HG03354 (cell line): Measurements from ENCODE around the gene MR1.

Experiments
- ATAC-seq: cut with Tn5 transposase; IDR thresholded peaks from one replicate; pipeline ENCODE4 v1.9.1; 2021; ENCODE audit warnings: mild to moderate bottlenecking; ENCODE audit not compliant: unreplicated experiment, poor library complexity, severe bottlenecking

Gene MR1

DNA sequence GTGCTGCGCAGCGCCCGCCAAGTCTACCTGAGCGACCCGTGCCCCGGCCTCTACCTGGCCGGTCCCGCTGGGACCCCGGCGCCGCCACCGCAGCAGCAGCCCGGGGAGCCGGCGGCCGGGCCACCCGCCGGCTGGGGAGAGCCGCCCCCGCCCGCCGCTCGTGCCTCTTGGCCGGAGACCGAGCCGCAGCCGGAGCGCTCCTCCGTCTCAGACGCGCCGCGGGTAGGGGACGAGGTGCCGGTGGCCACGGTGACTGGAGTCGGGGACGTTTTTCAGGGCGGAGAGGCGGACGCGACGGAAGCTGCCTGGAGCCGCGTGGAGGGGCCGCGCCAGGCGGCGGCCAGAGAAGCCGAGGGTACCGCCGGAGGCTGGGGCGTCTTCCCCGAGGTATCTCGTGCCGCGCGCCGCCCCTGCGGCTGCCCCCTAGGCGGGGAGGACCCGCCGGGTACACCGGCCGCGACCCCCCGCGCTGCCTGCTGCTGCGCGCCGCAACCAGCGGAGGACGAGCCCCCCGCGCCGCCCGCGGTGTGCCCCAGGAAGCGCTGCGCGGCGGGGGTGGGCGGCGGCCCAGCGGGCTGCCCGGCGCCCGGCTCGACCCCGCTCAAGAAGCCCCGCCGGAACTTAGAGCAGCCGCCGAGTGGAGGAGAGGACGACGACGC, 55.4 kb downstream of the MR1 start:
- ATAC-seq: peak; percentile 9

GRCh38 chr1:181089676-181090544, 56.1 kb downstream of the MR1 start:
- peak; percentile 38 for ATAC-seq

DNA sequence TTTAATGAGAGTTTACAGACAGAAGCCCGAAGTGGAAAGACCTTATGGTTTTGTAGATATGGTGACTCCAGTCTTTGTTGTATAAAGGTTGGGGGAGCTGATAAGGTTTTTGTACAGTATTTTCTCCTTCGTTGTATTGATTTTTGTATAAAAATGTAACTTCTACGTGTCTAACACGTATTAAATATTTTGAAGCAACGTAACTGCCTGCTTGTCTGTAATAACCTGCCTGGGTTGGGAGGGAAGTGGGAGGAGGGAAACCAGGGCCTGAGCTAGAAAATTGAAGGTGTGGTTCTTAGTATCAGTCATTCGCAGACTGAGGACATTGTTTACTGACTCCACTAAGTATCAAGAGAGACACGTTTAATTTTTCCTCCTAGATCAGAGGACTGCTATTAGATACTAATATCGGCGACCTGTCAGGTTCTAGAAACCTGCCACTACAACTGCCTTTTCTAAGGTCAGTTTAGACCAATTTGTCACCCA, 56.9 kb downstream of the MR1 start:
- ATAC-seq: no peak

DNA sequence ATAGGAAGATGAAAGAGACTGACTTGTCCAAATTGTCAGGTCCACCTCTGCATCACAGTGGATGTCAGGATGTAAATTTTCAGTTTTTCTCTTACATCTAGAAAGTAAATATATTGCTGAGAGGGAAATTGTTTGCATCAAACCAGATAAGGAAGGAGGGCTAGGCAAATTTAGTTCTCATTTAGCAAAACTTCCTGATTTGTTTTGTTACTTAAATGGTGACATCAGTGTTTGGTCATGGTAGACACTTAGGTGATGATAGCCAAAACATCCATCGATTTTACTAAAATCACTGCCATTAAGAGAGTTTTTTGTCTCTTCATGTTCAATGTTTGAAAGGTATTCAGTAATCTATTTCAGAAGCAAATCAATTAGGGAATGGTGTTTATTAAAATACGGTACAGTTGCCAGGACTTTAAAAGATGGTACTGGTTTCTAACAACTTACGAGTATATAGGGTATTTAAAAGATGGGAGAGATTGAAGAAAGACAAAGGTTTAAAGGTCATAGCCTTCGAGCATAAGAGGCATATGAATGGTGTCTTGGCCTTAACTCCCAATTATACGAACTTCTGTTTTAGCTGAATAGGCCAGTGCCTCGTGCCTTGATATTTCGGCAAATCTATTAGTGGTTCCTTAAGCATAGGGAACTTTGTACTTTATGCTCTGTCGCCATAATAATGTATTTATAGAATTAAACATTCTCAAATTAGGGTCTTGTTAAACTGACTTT, 57.7 kb downstream of the MR1 start:
- ATAC-seq: no peak

- ATAC-seq: no peak
These were observed 58.3 kb downstream of the MR1 start for GRCh38 chr1:181092056-181092455.

GRCh38 chr1:181092883-181093458, 59.2 kb downstream of the MR1 start:
- no peak for ATAC-seq

DNA sequence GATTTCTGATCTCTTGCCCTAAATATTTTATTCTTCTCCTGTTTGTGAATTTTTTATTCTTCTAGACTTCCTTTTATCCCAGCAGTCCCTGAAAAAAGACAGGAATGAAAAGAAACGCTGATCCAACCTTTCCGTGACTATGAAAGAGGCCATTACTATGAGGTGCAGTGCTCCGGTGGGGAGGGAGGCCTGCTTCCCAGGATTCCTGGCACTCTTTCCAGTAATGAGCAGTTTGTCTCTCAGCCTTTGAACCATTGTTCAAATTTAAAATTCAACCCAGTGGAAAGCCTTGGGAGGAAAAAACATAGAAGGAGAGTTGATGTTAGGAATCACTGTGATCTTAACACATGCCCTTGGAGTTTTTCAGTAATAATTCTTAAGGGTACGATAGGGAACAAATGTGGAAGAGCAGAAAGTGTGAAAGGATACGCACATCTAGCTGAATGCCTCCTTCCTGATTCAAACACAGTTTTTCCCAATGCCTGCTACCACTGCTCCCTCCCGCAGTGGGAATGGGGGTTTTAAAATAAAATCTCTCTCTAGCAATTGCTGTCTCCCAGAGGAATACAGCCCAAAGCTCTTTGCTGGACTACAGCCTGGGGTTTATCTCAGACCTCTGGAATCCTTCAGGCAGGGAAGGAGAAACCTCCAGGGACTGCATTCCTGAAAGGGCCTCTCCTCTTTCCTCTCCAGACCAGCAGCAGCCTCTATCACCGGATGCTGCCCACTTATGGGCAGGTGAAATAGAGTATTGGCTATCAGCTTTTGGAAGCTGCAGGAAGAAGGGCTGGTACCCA, 60.8 kb downstream of the MR1 start:
- ATAC-seq: no peak

GRCh38 chr1:181095260-181095659, 61.5 kb downstream of the MR1 start:
- ATAC-seq: no peak

DNA sequence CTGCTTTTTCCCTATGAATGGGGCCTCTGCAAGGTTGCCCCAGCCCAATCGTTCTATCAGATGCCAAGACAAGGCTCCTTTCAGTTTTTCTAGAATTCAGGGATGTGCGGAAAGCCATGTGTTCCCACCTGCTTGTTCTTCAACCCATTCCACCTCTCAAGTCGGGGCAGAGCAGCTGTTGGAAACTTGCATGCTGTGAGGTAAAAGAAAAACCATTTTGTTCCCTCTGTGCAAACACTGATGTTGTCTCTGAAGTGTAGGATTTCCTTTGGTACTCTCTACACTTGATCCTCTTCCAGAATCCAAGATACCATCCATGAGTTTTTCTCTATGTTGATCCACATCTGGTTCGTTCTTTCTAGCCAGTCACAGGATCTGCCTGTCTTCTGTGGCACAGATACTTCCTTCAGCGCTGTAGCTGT, 62.0 kb downstream of the MR1 start:
- no peak for ATAC-seq

GRCh38 chr1:181097242-181097641, 63.5 kb downstream of the MR1 start:
- no peak for ATAC-seq

DNA sequence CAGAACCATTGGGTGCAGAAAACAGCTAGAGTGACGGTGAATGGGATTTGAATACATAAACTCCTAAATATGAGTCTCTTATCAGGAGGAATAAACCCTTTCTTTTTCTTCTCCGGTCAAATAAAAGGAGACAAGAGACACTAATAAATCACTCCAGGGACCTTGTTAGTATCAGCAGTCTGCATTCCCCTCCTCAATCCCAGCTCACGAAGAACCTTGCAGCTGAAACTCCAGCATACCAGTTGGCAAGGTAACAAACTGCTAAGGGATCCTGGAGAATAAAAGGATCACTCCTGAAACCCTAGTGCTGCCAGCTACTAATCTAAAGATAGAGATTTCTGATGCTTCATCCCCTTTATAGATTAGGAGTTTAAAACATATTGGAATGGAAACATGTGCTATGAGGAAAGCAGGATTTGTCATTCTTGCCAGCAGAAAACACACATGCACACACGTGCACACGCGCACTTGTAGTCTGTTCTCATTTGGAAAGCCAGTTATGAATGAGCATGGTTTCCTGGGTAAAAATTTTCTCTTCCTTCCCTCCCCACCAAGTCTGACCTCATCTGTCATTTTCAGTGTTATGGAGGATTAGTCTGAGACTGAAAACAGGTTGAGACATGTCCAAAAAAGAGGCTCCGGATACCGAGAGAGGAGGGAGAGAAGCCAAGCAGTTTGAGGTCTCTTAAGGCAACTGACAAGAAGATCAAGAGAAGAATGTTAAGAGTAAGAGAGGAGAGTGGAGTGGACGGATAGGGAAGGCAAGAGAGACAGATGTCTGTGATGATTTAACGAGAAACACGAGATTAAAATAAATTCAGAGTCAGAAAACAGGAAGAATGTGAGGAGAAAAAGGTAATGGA, 65.6 kb downstream of the MR1 start:
- peak; percentile 65 for ATAC-seq

- ATAC-seq: no peak
These were observed 66.5 kb downstream of the MR1 start for GRCh38 chr1:181100015-181100905.

GRCh38 chr1:181100934-181101333, 67.2 kb downstream of the MR1 start:
- ATAC-seq: no peak

DNA sequence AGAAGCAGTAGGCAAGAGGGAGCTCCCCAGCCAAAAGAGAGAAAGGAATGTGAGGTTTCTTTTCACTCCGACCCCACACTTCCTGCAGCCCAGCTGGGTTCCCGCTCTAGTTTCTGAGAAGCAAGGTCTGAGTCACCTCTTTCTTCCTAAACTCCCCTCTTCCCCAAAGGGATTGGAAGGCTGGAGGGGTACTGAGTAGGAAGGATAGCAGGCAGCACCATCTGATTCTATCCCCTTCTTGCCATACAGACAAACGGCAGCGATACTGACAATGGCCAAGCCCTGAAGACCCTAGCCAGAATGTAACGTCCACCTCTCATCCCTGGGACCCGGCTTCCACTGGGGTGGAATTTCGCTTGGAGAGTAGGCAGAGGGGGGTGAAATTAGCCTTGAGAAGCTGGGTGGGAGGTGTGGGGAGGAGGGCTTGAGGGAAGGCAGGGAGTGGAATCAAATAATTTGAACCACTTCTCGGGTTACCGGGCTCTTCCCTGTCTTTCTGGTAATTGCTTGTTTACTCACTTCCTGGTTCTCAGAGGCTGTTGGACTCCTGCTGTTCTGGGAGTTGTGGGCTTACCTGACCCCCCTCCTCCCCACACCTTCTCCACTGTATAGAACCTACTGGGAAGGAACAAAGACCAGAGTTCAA, 67.9 kb downstream of the MR1 start:
- no peak for ATAC-seq

DNA sequence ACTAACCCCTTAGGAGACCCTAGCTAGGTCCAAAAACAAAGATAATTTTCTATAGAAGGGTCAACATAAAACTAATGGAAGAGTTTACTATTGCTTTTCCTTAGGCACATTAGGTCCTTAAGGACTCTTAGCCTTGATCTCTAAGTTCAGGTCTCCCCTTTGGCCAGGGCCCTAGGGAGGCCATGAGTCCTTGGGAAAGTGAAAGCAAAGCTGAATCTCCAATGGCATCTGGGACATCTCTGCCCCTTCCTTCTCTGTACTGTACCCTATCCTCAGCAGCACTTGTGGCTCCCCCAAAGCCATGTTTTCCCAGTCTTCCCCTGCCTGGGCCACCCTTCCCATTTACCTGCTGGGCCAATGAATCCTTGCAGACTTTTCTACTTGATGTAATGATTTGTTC, 69.1 kb downstream of the MR1 start:
- no peak for ATAC-seq

GRCh38 chr1:181103399-181103798, 69.6 kb downstream of the MR1 start:
- no peak for ATAC-seq
